ENCODE results near the gene SUPT5H. TPM values are rescaled to one million over a fixed set of nuclear protein-coding genes. Genes with fewer than 3 reads are reported as not detected.

The SUPT5H gene
- total RNA-seq, 1 donor from 2014 or later = 142 TPM

GRCh38 chr19:39509233-39509632 lies 63.9 kb downstream of the SUPT5H start:
- H3K4me1 Mint-ChIP-seq (ENCODE audit: unreplicated experiment) = no peaks in the 10 kb centered on the region

DNA sequence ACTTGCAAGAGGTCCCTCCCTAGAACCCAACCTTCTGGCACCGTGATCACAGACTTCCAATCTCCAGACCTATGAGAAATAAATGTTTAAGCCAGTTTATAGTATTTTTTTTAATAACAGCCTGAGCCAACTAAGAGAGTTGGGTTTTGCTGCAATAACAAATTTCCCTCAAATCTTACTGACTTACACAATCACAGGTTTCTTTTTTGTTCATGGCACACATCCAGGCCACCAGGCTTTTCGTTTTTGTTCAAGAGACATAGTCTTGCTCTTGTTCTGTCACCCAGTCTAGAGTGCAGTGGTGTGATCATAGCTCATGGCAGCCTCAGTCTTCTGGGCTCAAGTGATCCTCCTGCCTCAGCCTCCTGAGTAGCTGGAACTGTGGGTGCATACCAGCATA lies 67.6 kb downstream of the SUPT5H start:
- peaks cover 73% of the 10 kb centered on the region for H3K27me3 Mint-ChIP-seq

More at GRCh38 chr19:39509233-39509632, 63.9 kb downstream of the SUPT5H start:
- TF ChIP-seq, protein P1, sequence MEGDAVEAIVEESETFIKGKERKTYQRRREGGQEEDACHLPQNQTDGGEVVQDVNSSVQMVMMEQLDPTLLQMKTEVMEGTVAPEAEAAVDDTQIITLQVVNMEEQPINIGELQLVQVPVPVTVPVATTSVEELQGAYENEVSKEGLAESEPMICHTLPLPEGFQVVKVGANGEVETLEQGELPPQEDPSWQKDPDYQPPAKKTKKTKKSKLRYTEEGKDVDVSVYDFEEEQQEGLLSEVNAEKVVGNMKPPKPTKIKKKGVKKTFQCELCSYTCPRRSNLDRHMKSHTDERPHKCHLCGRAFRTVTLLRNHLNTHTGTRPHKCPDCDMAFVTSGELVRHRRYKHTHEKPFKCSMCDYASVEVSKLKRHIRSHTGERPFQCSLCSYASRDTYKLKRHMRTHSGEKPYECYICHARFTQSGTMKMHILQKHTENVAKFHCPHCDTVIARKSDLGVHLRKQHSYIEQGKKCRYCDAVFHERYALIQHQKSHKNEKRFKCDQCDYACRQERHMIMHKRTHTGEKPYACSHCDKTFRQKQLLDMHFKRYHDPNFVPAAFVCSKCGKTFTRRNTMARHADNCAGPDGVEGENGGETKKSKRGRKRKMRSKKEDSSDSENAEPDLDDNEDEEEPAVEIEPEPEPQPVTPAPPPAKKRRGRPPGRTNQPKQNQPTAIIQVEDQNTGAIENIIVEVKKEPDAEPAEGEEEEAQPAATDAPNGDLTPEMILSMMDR (conservative IDR thresholded peaks at IDR 0.05) = no peak
- Mint-ChIP-seq H3K4me3 (no peak overlapping the region), H3K9me3 (no peaks in the 10 kb centered on the region), H3K27me3 (peaks cover 73% of the 10 kb centered on the region), H3K27ac (no peak overlapping the region), H3K36me3 (no peaks in the 10 kb centered on the region)
- DNase-seq (ENCODE audit: extremely low spot score, unreplicated experiment) = no peak

DNA sequence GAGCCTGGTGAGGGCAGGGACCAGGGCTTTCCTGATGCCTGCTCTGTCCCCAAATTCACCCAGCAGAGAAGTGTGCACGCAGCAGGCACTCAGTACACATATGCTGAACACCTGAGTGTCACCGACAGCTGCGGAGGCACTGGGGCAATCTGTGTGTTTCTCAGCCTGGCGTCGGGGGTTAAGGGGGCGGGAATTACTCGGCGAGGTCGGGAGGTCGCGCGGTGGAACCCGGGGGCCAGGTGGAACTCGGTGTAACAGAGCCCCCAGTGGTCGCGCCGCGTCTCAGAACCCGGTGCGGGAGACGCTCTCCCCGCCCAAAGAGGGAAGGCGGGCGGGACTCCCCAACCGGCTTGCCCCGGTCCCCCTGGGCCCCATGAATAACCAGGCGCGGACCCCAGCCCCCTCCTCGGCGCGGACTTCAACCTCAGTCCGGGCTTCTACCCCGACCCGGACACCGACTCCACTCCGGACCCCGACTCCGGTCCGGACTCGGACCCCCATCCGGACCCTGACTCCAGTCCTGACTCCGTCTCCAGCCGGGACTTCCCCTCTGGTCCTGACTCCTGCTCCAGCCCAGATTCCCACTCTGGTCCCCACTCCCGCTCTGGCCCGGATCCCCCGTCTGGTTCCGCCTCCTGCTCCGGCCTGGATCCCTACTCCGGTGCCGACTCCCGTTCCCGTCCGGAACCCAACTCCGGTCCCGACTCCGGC lies 69.6 kb downstream of the SUPT5H start, which contains the start of gene SELENOV:
TSS of gene SELENOV (plus strand) at position 300 of the 711 bp plus-strand sequence. CDS start at position 374, 74 bp downstream.
- Mint-ChIP-seq H3K4me3 (peak within 1 kb of the TSS; percentile 88), H3K36me3 (peaks cover 3% of the 10 kb centered on the region), H3K9me3 (no peaks in the 10 kb centered on the region), H3K4me1 (ENCODE audit: unreplicated experiment) (peaks cover 10% of the 10 kb centered on the region), H3K27me3 (peaks cover 64% of the 10 kb centered on the region), H3K27ac (no peak within 1 kb of the TSS)
- no peak for DNase-seq (ENCODE audit: extremely low spot score, unreplicated experiment)
- TF ChIP-seq, protein P1 (conservative IDR thresholded peaks at IDR 0.05) = no peak

More for the DNA sequence above, 67.6 kb downstream of the SUPT5H start:
- Mint-ChIP-seq H3K27ac (no peak overlapping the region), H3K4me1 (ENCODE audit: unreplicated experiment) (peaks cover 3% of the 10 kb centered on the region), H3K36me3 (peaks cover 3% of the 10 kb centered on the region), H3K4me3 (no peak overlapping the region), H3K9me3 (no peaks in the 10 kb centered on the region)
- TF ChIP-seq, protein P1 (conservative IDR thresholded peaks at IDR 0.05) = no peak
- DNase-seq (ENCODE audit: extremely low spot score, unreplicated experiment) = no peak

DNA sequence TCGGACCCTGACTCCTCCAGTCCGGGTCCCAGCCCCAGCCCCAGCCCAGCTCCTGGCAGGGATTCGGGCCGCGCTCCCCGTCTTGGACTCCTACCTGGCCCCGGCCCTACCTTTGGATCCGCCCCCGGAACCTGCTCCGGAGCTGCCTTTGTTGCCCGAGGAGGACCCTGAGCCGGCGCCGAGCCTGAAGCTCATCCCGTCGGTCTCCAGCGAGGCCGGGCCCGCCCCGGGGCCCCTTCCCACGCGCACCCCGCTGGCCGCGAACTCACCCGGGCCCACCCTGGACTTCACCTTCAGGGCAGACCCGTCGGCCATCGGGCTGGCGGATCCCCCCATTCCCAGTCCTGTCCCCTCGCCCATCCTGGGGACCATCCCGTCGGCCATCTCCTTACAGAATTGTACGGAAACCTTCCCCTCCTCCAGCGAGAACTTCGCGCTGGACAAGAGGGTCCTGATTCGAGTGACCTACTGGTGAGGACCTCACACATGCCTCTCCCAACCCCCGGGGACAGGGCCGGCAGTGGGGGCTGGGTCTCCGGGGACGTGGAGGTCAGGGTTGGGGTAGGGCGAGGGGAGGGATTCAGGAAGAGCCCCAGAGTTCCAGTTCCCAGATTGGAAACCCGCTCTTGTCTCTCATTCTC lies 70.3 kb downstream of the SUPT5H start:
- Mint-ChIP-seq H3K4me3 (peak overlapping the region; percentile 67), H3K9me3 (no peaks in the 10 kb centered on the region), H3K27ac (no peak overlapping the region), H3K4me1 (ENCODE audit: unreplicated experiment) (peaks cover 10% of the 10 kb centered on the region), H3K27me3 (peaks cover 61% of the 10 kb centered on the region), H3K36me3 (peaks cover 3% of the 10 kb centered on the region)
- DNase-seq (ENCODE audit: extremely low spot score, unreplicated experiment) = no peak
- TF ChIP-seq, protein P1 (conservative IDR thresholded peaks at IDR 0.05) = no peak

DNA sequence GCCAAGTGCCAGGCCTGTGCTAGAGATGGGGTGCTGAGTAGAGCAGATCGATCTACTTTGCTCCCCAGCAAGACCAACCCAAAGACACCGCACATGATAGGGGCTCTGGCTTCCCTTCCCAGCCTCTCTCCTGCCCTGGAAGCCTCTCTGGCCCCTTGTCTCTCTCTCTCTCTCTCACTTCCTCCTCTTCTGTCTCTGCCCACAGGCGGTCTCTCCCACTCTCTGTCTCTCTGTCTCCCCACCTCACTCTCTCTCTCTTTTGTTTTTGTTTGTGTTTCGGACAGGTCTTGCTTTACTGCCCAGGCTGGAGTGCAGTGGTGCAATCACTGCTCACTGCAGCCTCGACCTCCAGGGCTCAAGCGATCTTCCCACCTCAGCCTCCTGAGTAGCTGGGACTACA lies 70.9 kb downstream of the SUPT5H start:
- TF ChIP-seq, protein P1 (conservative IDR thresholded peaks at IDR 0.05) = no peak
- DNase-seq (ENCODE audit: extremely low spot score, unreplicated experiment) = no peak
- Mint-ChIP-seq H3K27ac (no peak overlapping the region), H3K4me1 (ENCODE audit: unreplicated experiment) (peaks cover 10% of the 10 kb centered on the region), H3K4me3 (peak overlapping the region; percentile 67), H3K9me3 (no peaks in the 10 kb centered on the region), H3K27me3 (peaks cover 61% of the 10 kb centered on the region), H3K36me3 (peaks cover 3% of the 10 kb centered on the region)

Measured in type B pancreatic cell (in vitro differentiated cells).